Progenitor cell of endocrine pancreas (in vitro differentiated cells): ENCODE measurements around the gene SMIM22. TPM values are rescaled to one million over a fixed set of nuclear protein-coding genes. Genes with fewer than 3 reads are reported as not detected.

ENCODE experiments used
- DNase-seq: peaks from one replicate; pipeline ENCODE4 v3.0.0; 2021; ENCODE audit warnings: low spot score; ENCODE audit not compliant: unreplicated experiment
- H3K27ac Mint-ChIP-seq: 2 replicates; pipeline ENCODE4 v1.8.0; 2021; ENCODE audit warnings: mild to moderate bottlenecking, moderate library complexity, mixed read lengths
- H3K27me3 Mint-ChIP-seq: 2 replicates; pipeline ENCODE4 v1.8.0; 2021; ENCODE audit warnings: mixed read lengths
- H3K36me3 Mint-ChIP-seq: 2 replicates; pipeline ENCODE4 v1.8.0; 2022; ENCODE audit warnings: mixed read lengths; ENCODE audit not compliant: insufficient read depth
- H3K4me1 Mint-ChIP-seq: 2 replicates; pipeline ENCODE4 v1.8.0; 2021; ENCODE audit warnings: low read depth, mixed read lengths
- H3K4me3 Mint-ChIP-seq: 2 replicates; pipeline ENCODE4 v1.8.0; 2021; ENCODE audit warnings: low read depth, mild to moderate bottlenecking, moderate library complexity, mixed read lengths
- H3K9me3 Mint-ChIP-seq: 2 replicates; pipeline ENCODE4 v1.8.0; 2021; ENCODE audit warnings: low read depth, mixed read lengths
- CTCF ChIP-seq: fragments of 200-600 bp; sonication (generic); IDR thresholded peaks from one replicate; pipeline ENCODE4 v1.5.0; 2021; ENCODE audit warnings: antibody characterized with exemption, mild to moderate bottlenecking; ENCODE audit not compliant: unreplicated experiment
- total RNA-seq: library from RNA; stranded (reverse); gene quantifications from 2 replicates; pipeline ENCODE4 v1.2.1, GENCODE V29; 2021

The SMIM22 gene
- total RNA-seq, 1 donor from 2014 or later = not detected

GRCh38 chr16:4787068-4787467, 8.1 kb upstream of the SMIM22 start:
- H3K4me1 Mint-ChIP-seq = peaks cover 14% of the 10 kb centered on the region
- no peaks in the 10 kb centered on the region for H3K27me3 Mint-ChIP-seq
- H3K9me3 Mint-ChIP-seq = no peaks in the 10 kb centered on the region
- no peak for DNase-seq
- no peak for TF ChIP-seq CTCF
- no peaks in the 10 kb centered on the region for H3K36me3 Mint-ChIP-seq
- no peak overlapping the region for H3K4me3 Mint-ChIP-seq
- no peak overlapping the region for H3K27ac Mint-ChIP-seq

DNA sequence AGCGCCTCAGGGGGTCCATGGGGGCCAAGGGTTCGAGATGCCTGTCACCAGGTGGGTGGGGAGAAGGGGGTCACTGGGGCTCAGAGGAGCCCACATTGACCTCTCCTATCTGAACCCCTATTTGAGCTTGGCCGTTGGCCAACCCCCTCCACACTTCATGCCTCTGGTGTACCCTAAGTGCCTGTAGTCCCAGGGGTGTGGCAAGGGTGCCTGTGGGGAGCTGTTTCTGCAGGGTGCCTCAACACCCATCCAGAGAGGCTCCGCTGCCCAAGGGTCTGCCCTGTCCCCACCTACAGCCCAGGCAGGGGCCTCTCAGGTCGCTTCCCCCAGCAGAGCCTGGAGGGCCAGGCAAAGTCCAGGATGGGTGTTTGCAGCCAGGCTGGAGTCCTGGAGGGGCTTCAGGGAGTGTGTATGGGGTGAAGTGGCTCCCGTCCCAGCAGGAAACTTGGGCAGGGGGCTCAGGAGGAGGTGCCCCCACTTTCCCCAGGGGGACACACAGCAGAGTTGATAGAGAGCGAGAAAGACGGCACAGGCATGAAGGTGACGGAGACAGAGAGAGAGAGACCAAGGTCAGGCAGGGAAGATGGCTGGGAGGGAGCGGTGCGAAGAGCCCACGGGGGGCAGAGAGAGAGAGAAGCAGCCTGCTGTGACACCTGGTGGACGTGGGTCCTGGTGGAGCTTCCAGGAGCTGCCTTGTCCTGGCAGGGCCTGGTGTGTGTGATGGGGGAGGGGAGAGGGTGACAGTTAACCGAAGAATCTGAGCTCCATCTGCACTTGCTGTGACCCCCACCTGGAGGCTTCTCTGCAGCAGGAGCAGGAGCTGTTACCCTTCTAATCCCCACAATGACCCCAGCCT, 7.3 kb upstream of the SMIM22 start, which contains the start of gene SEPTIN12:
Gene SEPTIN12, minus strand, starts transcription at position 719 of the 856 bp plus-strand sequence. Its CDS starts 700 bp downstream, at position 19.
- DNase-seq = no peak
- Mint-ChIP-seq H3K36me3 (no peaks in the 10 kb centered on the region), H3K27me3 (no peaks in the 10 kb centered on the region), H3K4me1 (peaks cover 14% of the 10 kb centered on the region), H3K27ac (no peak within 1 kb of the TSS), H3K4me3 (no peak within 1 kb of the TSS), H3K9me3 (no peaks in the 10 kb centered on the region)
- TF ChIP-seq CTCF = no peak

DNA sequence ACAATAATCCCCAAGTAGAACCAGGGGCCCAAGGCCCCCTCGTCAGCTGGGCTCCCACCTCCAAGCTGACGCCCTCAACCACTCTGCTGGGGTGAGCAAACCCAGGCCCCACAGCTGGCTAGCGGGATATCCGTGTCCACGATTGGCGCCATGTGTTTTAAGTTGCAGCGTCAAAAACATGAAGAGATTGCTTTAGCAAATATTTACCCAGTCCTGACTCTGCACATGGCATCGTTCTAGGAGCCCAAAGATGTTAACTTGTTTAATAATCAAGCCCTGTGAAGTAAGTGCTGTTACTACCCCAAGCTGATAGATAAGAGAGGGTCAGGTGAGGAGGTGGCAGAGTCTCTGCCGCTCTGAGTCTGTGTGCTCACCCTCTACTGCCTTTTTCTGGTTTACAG, 6.7 kb upstream of the SMIM22 start:
- Mint-ChIP-seq H3K27me3 (no peaks in the 10 kb centered on the region), H3K9me3 (no peaks in the 10 kb centered on the region), H3K27ac (no peak overlapping the region), H3K4me3 (no peak overlapping the region), H3K36me3 (no peaks in the 10 kb centered on the region), H3K4me1 (peaks cover 14% of the 10 kb centered on the region)
- TF ChIP-seq CTCF = no peak
- DNase-seq = no peak

- Mint-ChIP-seq H3K36me3 (no peaks in the 10 kb centered on the region), H3K4me1 (peaks cover 14% of the 10 kb centered on the region), H3K27ac (no peak overlapping the region), H3K27me3 (no peaks in the 10 kb centered on the region), H3K9me3 (no peaks in the 10 kb centered on the region), H3K4me3 (no peak overlapping the region)
- no peak for DNase-seq
- TF ChIP-seq CTCF = no peak
Measured at GRCh38 chr16:4788910-4789309, 6.3 kb upstream of the SMIM22 start.

DNA sequence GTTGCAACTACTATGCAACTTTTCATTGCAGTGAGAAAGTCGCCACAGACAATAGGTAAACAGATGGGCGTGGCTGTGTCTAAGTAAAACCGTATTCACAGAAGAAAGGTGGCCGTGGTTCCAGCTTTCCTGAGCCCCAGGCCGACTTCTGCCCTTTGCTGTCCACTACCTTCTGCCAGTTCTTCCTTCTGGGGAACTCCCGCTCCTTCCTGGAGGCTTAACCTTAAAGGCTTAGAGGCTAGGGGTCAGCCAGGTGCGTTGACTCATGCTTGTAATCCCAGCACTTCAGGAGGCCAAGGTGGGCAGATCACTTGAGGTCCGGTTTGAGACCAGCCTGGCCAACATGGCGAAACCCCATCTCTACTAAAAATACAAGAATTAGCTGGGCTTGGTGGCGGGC, 4.9 kb upstream of the SMIM22 start:
- Mint-ChIP-seq H3K36me3 (no peaks in the 10 kb centered on the region), H3K9me3 (no peaks in the 10 kb centered on the region), H3K4me1 (peaks cover 14% of the 10 kb centered on the region), H3K27me3 (no peaks in the 10 kb centered on the region), H3K27ac (no peak overlapping the region), H3K4me3 (no peak overlapping the region)
- no peak for TF ChIP-seq CTCF
- DNase-seq = no peak
